ENCODE measurements around the gene TMPRSS2.

Gene TMPRSS2

GRCh38 chr21:41489329-41489728 is 18.6 kb downstream of the TMPRSS2 start:
- TF ChIP-seq, protein P1, sequence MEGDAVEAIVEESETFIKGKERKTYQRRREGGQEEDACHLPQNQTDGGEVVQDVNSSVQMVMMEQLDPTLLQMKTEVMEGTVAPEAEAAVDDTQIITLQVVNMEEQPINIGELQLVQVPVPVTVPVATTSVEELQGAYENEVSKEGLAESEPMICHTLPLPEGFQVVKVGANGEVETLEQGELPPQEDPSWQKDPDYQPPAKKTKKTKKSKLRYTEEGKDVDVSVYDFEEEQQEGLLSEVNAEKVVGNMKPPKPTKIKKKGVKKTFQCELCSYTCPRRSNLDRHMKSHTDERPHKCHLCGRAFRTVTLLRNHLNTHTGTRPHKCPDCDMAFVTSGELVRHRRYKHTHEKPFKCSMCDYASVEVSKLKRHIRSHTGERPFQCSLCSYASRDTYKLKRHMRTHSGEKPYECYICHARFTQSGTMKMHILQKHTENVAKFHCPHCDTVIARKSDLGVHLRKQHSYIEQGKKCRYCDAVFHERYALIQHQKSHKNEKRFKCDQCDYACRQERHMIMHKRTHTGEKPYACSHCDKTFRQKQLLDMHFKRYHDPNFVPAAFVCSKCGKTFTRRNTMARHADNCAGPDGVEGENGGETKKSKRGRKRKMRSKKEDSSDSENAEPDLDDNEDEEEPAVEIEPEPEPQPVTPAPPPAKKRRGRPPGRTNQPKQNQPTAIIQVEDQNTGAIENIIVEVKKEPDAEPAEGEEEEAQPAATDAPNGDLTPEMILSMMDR (IDR thresholded peaks at IDR 0.05; ENCODE audit: borderline replicate concordance, extremely low read depth, low read length, poor library complexity, severe bottlenecking): no peak
- TF ChIP-seq EZH2 (IDR thresholded peaks at IDR 0.05; ENCODE audit: borderline replicate concordance, low read depth, low read length, severe bottlenecking): no peak
- peaks cover 19% of the 10 kb centered on the region for H3K4me1 ChIP-seq (ENCODE audit: insufficient read depth, low read length)
- H3K79me2 ChIP-seq (ENCODE audit: insufficient read depth, low read length): no peaks in the 10 kb centered on the region
- H3K9me3 ChIP-seq (ENCODE audit: insufficient read depth, low read length, severe bottlenecking): no peaks in the 10 kb centered on the region
- H4K20me1 ChIP-seq (ENCODE audit: insufficient read depth, low read length): no peaks in the 10 kb centered on the region
- ATAC-seq (ENCODE audit: insufficient read depth, low read depth) (no peak), DNase-seq (no peak)
- H3K36me3 ChIP-seq (ENCODE audit: insufficient read depth, low read length): no peaks in the 10 kb centered on the region
- no peaks in the 10 kb centered on the region for H3K27me3 ChIP-seq (ENCODE audit: insufficient read depth, low read length, poor library complexity)
- H3K9ac ChIP-seq (ENCODE audit: low read depth, low read length): no peak overlapping the region
- no peak overlapping the region for H3K4me3 ChIP-seq (ENCODE audit: low read depth in 1 of 2, low read length in 2 of 2)
- no peak overlapping the region for H3K4me2 ChIP-seq (ENCODE audit: insufficient read depth, low read length)
- no peak overlapping the region for H3K27ac ChIP-seq (ENCODE audit: low read length)
- no peak overlapping the region for H2AFZ ChIP-seq (ENCODE audit: low read depth, low read length)

DNA sequence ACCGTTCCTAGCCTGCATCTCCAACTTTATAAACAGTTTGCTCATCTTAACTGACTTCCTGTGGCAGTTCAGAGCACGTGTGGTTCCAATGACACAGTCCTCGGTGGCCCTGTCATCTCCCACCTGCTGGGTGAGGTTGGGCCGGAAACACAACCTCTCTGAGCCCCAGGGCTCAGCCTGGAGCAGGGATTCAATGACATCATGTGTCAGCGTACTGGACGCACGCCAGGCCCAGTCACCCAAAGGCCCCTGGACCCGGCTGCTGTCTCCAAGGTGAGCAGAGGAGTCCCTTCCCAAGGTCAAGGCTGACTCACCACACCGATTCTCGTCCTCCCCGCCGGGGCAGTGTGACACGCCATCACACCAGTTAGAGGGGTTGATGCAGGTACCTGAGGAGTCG is 19.9 kb downstream of the TMPRSS2 start:
- no peak for TF ChIP-seq EZH2 (IDR thresholded peaks at IDR 0.05; ENCODE audit: borderline replicate concordance, low read depth, low read length, severe bottlenecking)
- TF ChIP-seq, protein P1 (IDR thresholded peaks at IDR 0.05; ENCODE audit: borderline replicate concordance, extremely low read depth, low read length, poor library complexity, severe bottlenecking): no peak
- Histone ChIP-seq H4K20me1 (ENCODE audit: insufficient read depth, low read length) (no peaks in the 10 kb centered on the region), H3K4me1 (ENCODE audit: insufficient read depth, low read length) (peaks cover 19% of the 10 kb centered on the region), H3K4me3 (ENCODE audit: low read depth in 1 of 2, low read length in 2 of 2) (no peak overlapping the region), H2AFZ (ENCODE audit: low read depth, low read length) (no peak overlapping the region), H3K9ac (ENCODE audit: low read depth, low read length) (no peak overlapping the region), H3K4me2 (ENCODE audit: insufficient read depth, low read length) (no peak overlapping the region), H3K27ac (ENCODE audit: low read length) (peak overlapping the region; percentile 61; the same call in 1 of the 2 replicates), H3K79me2 (ENCODE audit: insufficient read depth, low read length) (no peaks in the 10 kb centered on the region), H3K27me3 (ENCODE audit: insufficient read depth, low read length, poor library complexity) (no peaks in the 10 kb centered on the region), H3K9me3 (ENCODE audit: insufficient read depth, low read length, severe bottlenecking) (no peaks in the 10 kb centered on the region), H3K36me3 (ENCODE audit: insufficient read depth, low read length) (no peaks in the 10 kb centered on the region)
- peak; percentile 96 for ATAC-seq (ENCODE audit: insufficient read depth, low read depth)
- DNase-seq: peak; percentile 74

GRCh38 chr21:41487082-41487481 is 20.9 kb downstream of the TMPRSS2 start:
- Histone ChIP-seq H3K4me1 (ENCODE audit: insufficient read depth, low read length) (peaks cover 19% of the 10 kb centered on the region), H3K4me3 (ENCODE audit: low read depth in 1 of 2, low read length in 2 of 2) (no peak overlapping the region), H3K79me2 (ENCODE audit: insufficient read depth, low read length) (no peaks in the 10 kb centered on the region), H2AFZ (ENCODE audit: low read depth, low read length) (no peak overlapping the region), H3K4me2 (ENCODE audit: insufficient read depth, low read length) (no peak overlapping the region), H3K36me3 (ENCODE audit: insufficient read depth, low read length) (no peaks in the 10 kb centered on the region), H4K20me1 (ENCODE audit: insufficient read depth, low read length) (no peaks in the 10 kb centered on the region), H3K27ac (ENCODE audit: low read length) (peak overlapping the region; percentile 51), H3K9ac (ENCODE audit: low read depth, low read length) (no peak overlapping the region), H3K27me3 (ENCODE audit: insufficient read depth, low read length, poor library complexity) (peaks cover 3% of the 10 kb centered on the region), H3K9me3 (ENCODE audit: insufficient read depth, low read length, severe bottlenecking) (no peaks in the 10 kb centered on the region)
- DNase-seq: no peak
- TF ChIP-seq, protein P1 (IDR thresholded peaks at IDR 0.05; ENCODE audit: borderline replicate concordance, extremely low read depth, low read length, poor library complexity, severe bottlenecking): no peak
- no peak for TF ChIP-seq EZH2 (IDR thresholded peaks at IDR 0.05; ENCODE audit: borderline replicate concordance, low read depth, low read length, severe bottlenecking)
- ATAC-seq (ENCODE audit: insufficient read depth, low read depth): no peak

DNA sequence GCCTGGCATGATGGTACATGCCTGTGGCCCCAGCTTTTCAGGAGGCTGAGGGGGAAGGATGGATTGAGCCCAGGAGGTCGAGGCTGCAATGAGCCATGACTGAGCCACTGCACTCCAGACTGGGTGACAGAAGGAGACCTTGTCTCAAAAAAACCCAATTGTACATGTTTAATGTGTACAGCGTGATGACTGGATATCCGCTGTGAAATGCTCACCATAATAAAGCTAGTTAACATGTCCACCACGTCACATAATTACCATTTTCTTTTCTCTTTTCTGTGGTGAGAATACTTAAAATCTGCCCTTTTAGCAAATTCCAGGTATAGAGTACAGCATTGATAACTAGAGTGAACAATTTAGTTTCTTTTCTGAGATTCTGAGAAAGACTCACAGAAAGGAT is 24.0 kb downstream of the TMPRSS2 start:
- no peak overlapping the region for H3K27ac ChIP-seq (ENCODE audit: low read length)
- H4K20me1 ChIP-seq (ENCODE audit: insufficient read depth, low read length): no peaks in the 10 kb centered on the region
- H3K4me1 ChIP-seq (ENCODE audit: insufficient read depth, low read length): peaks cover 19% of the 10 kb centered on the region
- H3K4me3 ChIP-seq (ENCODE audit: low read depth in 1 of 2, low read length in 2 of 2): no peak overlapping the region
- no peaks in the 10 kb centered on the region for H3K9me3 ChIP-seq (ENCODE audit: insufficient read depth, low read length, severe bottlenecking)
- DNase-seq (no peak), ATAC-seq (ENCODE audit: insufficient read depth, low read depth) (no peak)
- TF ChIP-seq, protein P1 (IDR thresholded peaks at IDR 0.05; ENCODE audit: borderline replicate concordance, extremely low read depth, low read length, poor library complexity, severe bottlenecking): no peak
- TF ChIP-seq EZH2 (IDR thresholded peaks at IDR 0.05; ENCODE audit: borderline replicate concordance, low read depth, low read length, severe bottlenecking): no peak
- H3K27me3 ChIP-seq (ENCODE audit: insufficient read depth, low read length, poor library complexity): peaks cover 3% of the 10 kb centered on the region
- no peak overlapping the region for H2AFZ ChIP-seq (ENCODE audit: low read depth, low read length)
- no peaks in the 10 kb centered on the region for H3K79me2 ChIP-seq (ENCODE audit: insufficient read depth, low read length)
- H3K9ac ChIP-seq (ENCODE audit: low read depth, low read length): no peak overlapping the region
- no peaks in the 10 kb centered on the region for H3K36me3 ChIP-seq (ENCODE audit: insufficient read depth, low read length)
- no peak overlapping the region for H3K4me2 ChIP-seq (ENCODE audit: insufficient read depth, low read length)

All from DND-41 (cell line).